Glutamatergic neuron (in vitro differentiated cells): ENCODE measurements around the gene NCAPG2. TPM values are rescaled to one million over a fixed set of nuclear protein-coding genes. Genes with fewer than 3 reads are reported as not detected.

ENCODE experiments used
- DNase-seq: peaks from one replicate; pipeline ENCODE4 v3.0.0; 2022
- H3K27ac Mint-ChIP-seq: one replicate; pipeline ENCODE4 v1.8.0; 2020; ENCODE audit warnings: mild to moderate bottlenecking, mixed read lengths, inconsistent platforms; ENCODE audit not compliant: unreplicated experiment
- H3K27me3 Mint-ChIP-seq: one replicate; pipeline ENCODE4 v1.8.0; 2020; ENCODE audit warnings: mild to moderate bottlenecking, moderate library complexity, mixed read lengths, inconsistent platforms; ENCODE audit not compliant: unreplicated experiment
- H3K36me3 Mint-ChIP-seq: one replicate; pipeline ENCODE4 v1.8.0; 2020; ENCODE audit warnings: mild to moderate bottlenecking, mixed read lengths, inconsistent platforms; ENCODE audit not compliant: unreplicated experiment
- H3K4me1 Mint-ChIP-seq: one replicate; pipeline ENCODE4 v1.8.0; 2020; ENCODE audit warnings: mild to moderate bottlenecking, low read depth, mixed read lengths, inconsistent platforms; ENCODE audit not compliant: unreplicated experiment
- H3K4me3 Mint-ChIP-seq: one replicate; pipeline ENCODE4 v1.8.0; 2020; ENCODE audit warnings: mild to moderate bottlenecking, mixed read lengths, inconsistent platforms; ENCODE audit not compliant: unreplicated experiment
- H3K9me3 Mint-ChIP-seq: one replicate; pipeline ENCODE4 v1.8.0; 2020; ENCODE audit warnings: mild to moderate bottlenecking, moderate library complexity, mixed read lengths, inconsistent platforms; ENCODE audit not compliant: unreplicated experiment
- total RNA-seq: library from RNA; stranded (reverse); fragmentation: NEBNext Ultra II Directional; extraction: Animal tissue kit (Norgen Biotek cat#: 25700); gene quantifications from one replicate; pipeline ENCODE4 v1.2.1, GENCODE V29; 2021; ENCODE audit not compliant: unreplicated experiment
- TF ChIP-seq, protein P1 (sequence below): fragments of 200-600 bp; sonication (generic); IDR thresholded peaks from one replicate; pipeline ENCODE4 v1.5.0; 2021; ENCODE audit not compliant: partially characterized antibody, unreplicated experiment

NCAPG2 gene
- total RNA-seq, 1 donor from 2014 or later = 27.2 TPM

DNA sequence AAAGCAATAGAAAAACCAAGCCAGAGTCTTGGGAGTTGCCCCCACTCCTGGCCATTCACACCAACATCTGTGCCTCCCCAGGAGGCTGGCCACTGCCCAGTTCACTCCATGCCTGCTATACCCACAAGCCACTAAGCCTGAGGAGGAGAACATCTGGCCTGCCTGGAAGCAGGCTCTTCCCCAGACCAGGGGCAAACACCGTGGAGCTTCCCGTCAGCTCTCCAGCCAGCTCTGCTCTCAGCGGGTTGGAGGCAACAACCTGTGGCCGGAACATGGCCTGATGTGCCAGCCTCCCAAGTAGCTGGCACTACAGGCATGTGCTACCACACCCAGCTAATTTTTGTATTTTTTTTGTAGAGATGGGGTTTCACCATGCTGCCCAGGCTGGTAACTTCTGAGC lies 107.9 kb downstream of the NCAPG2 start:
- TF ChIP-seq, protein P1, sequence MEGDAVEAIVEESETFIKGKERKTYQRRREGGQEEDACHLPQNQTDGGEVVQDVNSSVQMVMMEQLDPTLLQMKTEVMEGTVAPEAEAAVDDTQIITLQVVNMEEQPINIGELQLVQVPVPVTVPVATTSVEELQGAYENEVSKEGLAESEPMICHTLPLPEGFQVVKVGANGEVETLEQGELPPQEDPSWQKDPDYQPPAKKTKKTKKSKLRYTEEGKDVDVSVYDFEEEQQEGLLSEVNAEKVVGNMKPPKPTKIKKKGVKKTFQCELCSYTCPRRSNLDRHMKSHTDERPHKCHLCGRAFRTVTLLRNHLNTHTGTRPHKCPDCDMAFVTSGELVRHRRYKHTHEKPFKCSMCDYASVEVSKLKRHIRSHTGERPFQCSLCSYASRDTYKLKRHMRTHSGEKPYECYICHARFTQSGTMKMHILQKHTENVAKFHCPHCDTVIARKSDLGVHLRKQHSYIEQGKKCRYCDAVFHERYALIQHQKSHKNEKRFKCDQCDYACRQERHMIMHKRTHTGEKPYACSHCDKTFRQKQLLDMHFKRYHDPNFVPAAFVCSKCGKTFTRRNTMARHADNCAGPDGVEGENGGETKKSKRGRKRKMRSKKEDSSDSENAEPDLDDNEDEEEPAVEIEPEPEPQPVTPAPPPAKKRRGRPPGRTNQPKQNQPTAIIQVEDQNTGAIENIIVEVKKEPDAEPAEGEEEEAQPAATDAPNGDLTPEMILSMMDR = no peak
- H3K4me1 Mint-ChIP-seq = no peaks in the 10 kb centered on the region

DNA sequence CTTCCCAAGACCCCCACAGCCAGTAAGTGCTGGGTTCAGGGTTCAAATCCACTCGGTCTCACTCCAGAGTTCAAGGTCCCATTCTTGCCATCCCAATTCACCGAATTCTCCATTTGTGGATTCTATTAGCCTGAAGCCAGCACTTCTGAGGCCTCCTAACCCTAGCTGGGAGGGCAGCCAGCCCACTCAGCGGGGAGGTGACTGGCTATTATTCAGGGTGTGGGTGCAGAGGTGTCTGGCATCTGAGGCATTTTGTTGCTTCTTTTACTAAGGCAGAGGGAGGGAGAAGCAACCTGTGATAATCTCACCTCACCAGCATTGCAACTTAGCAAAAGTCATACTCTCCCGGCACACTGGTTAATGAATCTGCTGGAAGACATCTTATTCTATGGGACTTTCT lies 108.3 kb downstream of the NCAPG2 start:
- TF ChIP-seq, protein P1 = no peak
- Mint-ChIP-seq H3K4me3 (no peak overlapping the region), H3K36me3 (no peaks in the 10 kb centered on the region), H3K9me3 (peaks cover 2% of the 10 kb centered on the region), H3K27ac (no peak overlapping the region), H3K27me3 (peaks cover 4% of the 10 kb centered on the region), H3K4me1 (no peaks in the 10 kb centered on the region)
- DNase-seq = no peak

More for the DNA sequence above, 107.9 kb downstream of the NCAPG2 start:
- Mint-ChIP-seq H3K27ac (no peak overlapping the region), H3K9me3 (peaks cover 2% of the 10 kb centered on the region), H3K36me3 (no peaks in the 10 kb centered on the region), H3K27me3 (peaks cover 4% of the 10 kb centered on the region), H3K4me3 (no peak overlapping the region)
- DNase-seq = no peak

DNA sequence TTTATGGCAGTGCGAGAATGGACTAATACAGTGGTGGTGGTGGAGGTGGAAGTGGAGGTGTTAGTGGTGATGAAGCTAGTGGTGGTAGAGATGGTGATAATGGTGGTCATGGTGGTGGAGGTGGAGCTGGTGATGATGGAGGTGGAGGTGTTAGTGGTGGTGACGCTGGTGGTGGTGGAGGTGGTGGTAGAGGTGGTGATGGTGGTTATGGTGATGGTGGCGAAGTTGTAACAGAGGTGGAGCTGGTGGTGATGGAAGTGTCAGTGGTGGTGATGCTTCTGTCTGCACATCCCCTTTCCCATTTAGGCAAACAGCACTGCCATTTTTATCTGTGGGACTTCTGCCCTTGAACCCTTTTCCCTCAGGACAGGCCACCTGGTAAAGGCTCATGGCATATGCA lies 109.5 kb downstream of the NCAPG2 start:
- H3K27ac Mint-ChIP-seq = no peak overlapping the region
- H3K4me3 Mint-ChIP-seq = no peak overlapping the region
- no peaks in the 10 kb centered on the region for H3K4me1 Mint-ChIP-seq
- no peaks in the 10 kb centered on the region for H3K36me3 Mint-ChIP-seq
- TF ChIP-seq, protein P1 = no peak
- peaks cover 10% of the 10 kb centered on the region for H3K27me3 Mint-ChIP-seq
- DNase-seq = no peak
- H3K9me3 Mint-ChIP-seq = peaks cover 2% of the 10 kb centered on the region

- Mint-ChIP-seq H3K36me3 (no peaks in the 10 kb centered on the region), H3K9me3 (peaks cover 2% of the 10 kb centered on the region), H3K4me3 (no peak overlapping the region), H3K27me3 (peaks cover 19% of the 10 kb centered on the region), H3K27ac (no peak overlapping the region), H3K4me1 (no peaks in the 10 kb centered on the region)
- TF ChIP-seq, protein P1 = no peak
- no peak for DNase-seq
Measured at GRCh38 chr7:158592541-158592940, 112.1 kb downstream of the NCAPG2 start.

- H3K27me3 Mint-ChIP-seq = peaks cover 19% of the 10 kb centered on the region
- no peak overlapping the region for H3K4me3 Mint-ChIP-seq
- peaks cover 2% of the 10 kb centered on the region for H3K9me3 Mint-ChIP-seq
- DNase-seq = no peak
- H3K4me1 Mint-ChIP-seq = no peaks in the 10 kb centered on the region
- no peaks in the 10 kb centered on the region for H3K36me3 Mint-ChIP-seq
- H3K27ac Mint-ChIP-seq = no peak overlapping the region
- TF ChIP-seq, protein P1 = no peak
Measured at GRCh38 chr7:158591944-158592343, 112.7 kb downstream of the NCAPG2 start.
